OCI-LY3 (cell line): Measurements from ENCODE around the gene SEPTIN2.

Source experiments
- EZH2phosphoT487 ChIP-seq: fragments of 200-600 bp; shearing (Covaris generic); IDR thresholded peaks from 2 replicates; pipeline ENCODE4 v1.6.1; 2018; ENCODE audit warnings: antibody characterized with exemption, mixed run types, low read depth
- TF ChIP-seq, protein P1 (sequence below): fragments of 200-600, 300-600 bp; sonication (generic); IDR thresholded peaks from 2 replicates; pipeline ENCODE4 v1.5.1; 2014; ENCODE audit warnings: antibody characterized with exemption, low read length, low read depth

GRCh38 chr2:241308267-241308666, 7.5 kb upstream of the SEPTIN2 start:
- TF ChIP-seq, protein P1, sequence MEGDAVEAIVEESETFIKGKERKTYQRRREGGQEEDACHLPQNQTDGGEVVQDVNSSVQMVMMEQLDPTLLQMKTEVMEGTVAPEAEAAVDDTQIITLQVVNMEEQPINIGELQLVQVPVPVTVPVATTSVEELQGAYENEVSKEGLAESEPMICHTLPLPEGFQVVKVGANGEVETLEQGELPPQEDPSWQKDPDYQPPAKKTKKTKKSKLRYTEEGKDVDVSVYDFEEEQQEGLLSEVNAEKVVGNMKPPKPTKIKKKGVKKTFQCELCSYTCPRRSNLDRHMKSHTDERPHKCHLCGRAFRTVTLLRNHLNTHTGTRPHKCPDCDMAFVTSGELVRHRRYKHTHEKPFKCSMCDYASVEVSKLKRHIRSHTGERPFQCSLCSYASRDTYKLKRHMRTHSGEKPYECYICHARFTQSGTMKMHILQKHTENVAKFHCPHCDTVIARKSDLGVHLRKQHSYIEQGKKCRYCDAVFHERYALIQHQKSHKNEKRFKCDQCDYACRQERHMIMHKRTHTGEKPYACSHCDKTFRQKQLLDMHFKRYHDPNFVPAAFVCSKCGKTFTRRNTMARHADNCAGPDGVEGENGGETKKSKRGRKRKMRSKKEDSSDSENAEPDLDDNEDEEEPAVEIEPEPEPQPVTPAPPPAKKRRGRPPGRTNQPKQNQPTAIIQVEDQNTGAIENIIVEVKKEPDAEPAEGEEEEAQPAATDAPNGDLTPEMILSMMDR = no peak
- no peak for TF ChIP-seq EZH2phosphoT487
